SU-DHL-6 (cell line): ENCODE measurements around the gene TCHHL1.

ENCODE experiments used
- H2AFZ ChIP-seq: fragments of 200-600 bp; sonication (generic); 2 replicates; pipeline ENCODE4 v1.6.1; 2014; ENCODE audit warnings: low read depth, mild to moderate bottlenecking, moderate library complexity, mixed read lengths, antibody characterized with exemption, low read length; ENCODE audit not compliant: severe bottlenecking
- H3F3A ChIP-seq: fragments of 200-600 bp; shearing (Covaris generic); 2 replicates; pipeline ENCODE4 v1.6.0; 2016; ENCODE audit warnings: antibody characterized with exemption, mild to moderate bottlenecking; ENCODE audit not compliant: insufficient read depth
- H3K27ac ChIP-seq: fragments of 200-600 bp; sonication (generic); 2 replicates; pipeline ENCODE4 v1.5.1; 2016; ENCODE audit warnings: low read depth, mild to moderate bottlenecking, low read length, moderate library complexity, mixed read lengths
- H3K27me3 ChIP-seq: fragments of 200-600 bp; sonication (generic), shearing (Covaris generic); 2 replicates; pipeline ENCODE4 v1.6.0; 2014; ENCODE audit warnings: mild to moderate bottlenecking, low read length
- H3K36me3 ChIP-seq: fragments of 200-600 bp; sonication (generic); 2 replicates; pipeline ENCODE4 v1.6.1; 2014; ENCODE audit warnings: mild to moderate bottlenecking, low read length, mixed read lengths
- H3K4me2 ChIP-seq: fragments of 300-600, 200-600 bp; shearing (Covaris generic), sonication (generic); 2 replicates; pipeline ENCODE4 v1.6.0; 2014; ENCODE audit warnings: low read length, low read depth, mild to moderate bottlenecking; ENCODE audit not compliant: poor library complexity, severe bottlenecking
- H3K4me3 ChIP-seq: fragments of 200-600 bp; sonication (generic); 2 replicates; pipeline ENCODE4 v1.5.1; 2014; ENCODE audit warnings: antibody characterized with exemption, low read length, mild to moderate bottlenecking, mixed read lengths; ENCODE audit not compliant: insufficient read depth, poor library complexity, severe bottlenecking
- H3K79me2 ChIP-seq: fragments of 200-600 bp; sonication (generic); 2 replicates; pipeline ENCODE4 v1.6.1; 2014; ENCODE audit warnings: mild to moderate bottlenecking, low read length, moderate library complexity; ENCODE audit not compliant: insufficient read depth
- H3K9ac ChIP-seq: fragments of 200-600 bp; sonication (generic); 2 replicates; pipeline ENCODE4 v1.7.0; 2014; ENCODE audit warnings: mild to moderate bottlenecking, low read length
- H3K9me2 ChIP-seq: fragments of 200-600 bp; sonication (generic); replicated peaks from 2 replicates; pipeline ENCODE4 v1.6.1; 2014; ENCODE audit warnings: low read length; ENCODE audit not compliant: insufficient read depth
- H3K9me3 ChIP-seq: fragments of 200-600 bp; sonication (generic); 2 replicates; pipeline ENCODE4 v1.6.1; 2014; ENCODE audit warnings: low read length, mixed read lengths; ENCODE audit not compliant: insufficient read depth
- H4K20me1 ChIP-seq: fragments of 200-600 bp; sonication (generic); 2 replicates; pipeline ENCODE4 v1.6.1; 2014; ENCODE audit warnings: low read depth, mild to moderate bottlenecking, antibody characterized with exemption, low read length, moderate library complexity, mixed read lengths
- CTCF ChIP-seq: fragments of 200-600 bp; sonication (generic); IDR thresholded peaks from one replicate; pipeline ENCODE4 v1.5.1; 2017; ENCODE audit warnings: antibody characterized with exemption, mild to moderate bottlenecking, low read length, moderate library complexity; ENCODE audit not compliant: insufficient read depth, poor library complexity, severe bottlenecking
- EZH2phosphoT487 ChIP-seq: fragments of 200-600 bp; sonication (generic), shearing (Covaris generic); conservative IDR thresholded peaks from 2 replicates; pipeline ENCODE4 v1.6.1; 2018; ENCODE audit warnings: mild to moderate bottlenecking, antibody characterized with exemption, low read length, moderate library complexity, mixed read lengths

TCHHL1 gene

GRCh38 chr1:152078831-152079441 is 9.9 kb downstream of the TCHHL1 start:
- no peaks in the 10 kb centered on the region for H4K20me1 ChIP-seq
- no peaks in the 10 kb centered on the region for H3K9me2 ChIP-seq
- H3K27ac ChIP-seq = no peak overlapping the region
- H3K4me2 ChIP-seq = no peak overlapping the region
- TF ChIP-seq CTCF = no peak
- TF ChIP-seq EZH2phosphoT487 = no peak
- no peaks in the 10 kb centered on the region for H3K36me3 ChIP-seq
- H3K4me3 ChIP-seq = no peak overlapping the region
- no peaks in the 10 kb centered on the region for H3K79me2 ChIP-seq
- no peaks in the 10 kb centered on the region; the same call in 1 of the 2 replicates for H3K27me3 ChIP-seq
- H3F3A ChIP-seq = no peaks in the 10 kb centered on the region
- no peak overlapping the region for H2AFZ ChIP-seq
- H3K9ac ChIP-seq = no peak overlapping the region
- no peaks in the 10 kb centered on the region for H3K9me3 ChIP-seq

GRCh38 chr1:152072311-152072710 is 16.6 kb downstream of the TCHHL1 start:
- H3K4me3 ChIP-seq = no peak overlapping the region

GRCh38 chr1:152071123-152071522 is 17.7 kb downstream of the TCHHL1 start:
- Histone ChIP-seq H3F3A (no peaks in the 10 kb centered on the region), H3K79me2 (no peaks in the 10 kb centered on the region), H3K27me3 (no peaks in the 10 kb centered on the region), H4K20me1 (no peaks in the 10 kb centered on the region), H3K4me3 (no peak overlapping the region), H3K9ac (no peak overlapping the region), H3K4me2 (no peak overlapping the region), H3K36me3 (no peaks in the 10 kb centered on the region), H3K9me2 (no peaks in the 10 kb centered on the region), H3K9me3 (no peaks in the 10 kb centered on the region), H2AFZ (no peak overlapping the region), H3K27ac (no peak overlapping the region)
- no peak for TF ChIP-seq EZH2phosphoT487
- no peak for TF ChIP-seq CTCF

More at GRCh38 chr1:152072311-152072710, 16.6 kb downstream of the TCHHL1 start:
- TF ChIP-seq EZH2phosphoT487 (no peak), CTCF (no peak)
- Histone ChIP-seq H2AFZ (no peak overlapping the region), H3K36me3 (no peaks in the 10 kb centered on the region), H3K27ac (no peak overlapping the region), H3K9me2 (no peaks in the 10 kb centered on the region), H4K20me1 (no peaks in the 10 kb centered on the region), H3K4me2 (no peak overlapping the region), H3K27me3 (no peaks in the 10 kb centered on the region; the same call in 1 of the 2 replicates), H3K79me2 (no peaks in the 10 kb centered on the region), H3K9ac (no peak overlapping the region), H3F3A (no peaks in the 10 kb centered on the region), H3K9me3 (no peaks in the 10 kb centered on the region)
